ENCODE data around the gene CHD5. TPM values are rescaled to one million over a fixed set of nuclear protein-coding genes. Genes with fewer than 3 reads are reported as not detected.

The CHD5 gene
- polyA plus RNA-seq, 1 donor (not counting 4 experiments of a cell fraction or from before 2014, with no cell fraction given), result 0.07 TPM

DNA sequence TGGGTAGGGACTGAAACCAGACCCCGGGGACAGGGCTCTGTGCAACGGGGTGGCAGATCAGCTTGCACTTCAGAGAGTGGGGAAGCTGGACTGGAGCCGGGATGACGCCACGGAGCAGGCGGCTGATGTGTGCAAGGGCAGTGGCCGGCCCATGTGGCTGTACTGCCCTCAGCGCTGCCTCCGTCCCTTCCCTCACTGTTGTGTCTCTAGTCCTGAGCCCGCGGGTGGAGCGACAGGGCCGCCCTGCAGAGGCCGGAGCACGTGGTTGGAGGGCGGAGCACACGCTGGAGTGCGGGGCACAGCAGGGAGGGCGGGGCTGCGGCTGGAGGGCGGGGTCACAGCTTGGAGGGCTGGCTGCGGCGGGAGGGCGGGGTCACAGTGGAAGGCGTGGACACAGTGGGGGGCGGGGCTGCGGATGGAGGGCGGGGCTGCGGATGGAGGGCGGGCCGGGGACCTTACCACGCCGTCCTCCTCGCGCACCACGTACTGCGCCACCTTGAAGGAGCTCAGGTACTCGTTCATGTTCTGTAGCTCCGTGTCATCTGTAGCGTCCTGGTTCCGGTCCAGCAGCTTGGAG, 52.4 kb downstream of the CHD5 start:
- no peaks in the 10 kb centered on the region for H3K79me2 ChIP-seq (ENCODE audit: control insufficient read depth, insufficient read depth, low read length)
- H2AFZ ChIP-seq (ENCODE audit: control insufficient read depth, low read length), result peak overlapping the region; percentile 9
- H4K20me1 ChIP-seq (ENCODE audit: control insufficient read depth, extremely low read depth, insufficient read depth, low read length), result no peaks in the 10 kb centered on the region
- peaks cover 23% of the 10 kb centered on the region for H3K27me3 ChIP-seq (ENCODE audit: control insufficient read depth, extremely low read depth, insufficient read depth, low read length)
- H3K4me2 ChIP-seq (ENCODE audit: control insufficient read depth, extremely low read depth, insufficient read depth, low read depth, low read length), result no peak overlapping the region
- TF ChIP-seq, protein P1, sequence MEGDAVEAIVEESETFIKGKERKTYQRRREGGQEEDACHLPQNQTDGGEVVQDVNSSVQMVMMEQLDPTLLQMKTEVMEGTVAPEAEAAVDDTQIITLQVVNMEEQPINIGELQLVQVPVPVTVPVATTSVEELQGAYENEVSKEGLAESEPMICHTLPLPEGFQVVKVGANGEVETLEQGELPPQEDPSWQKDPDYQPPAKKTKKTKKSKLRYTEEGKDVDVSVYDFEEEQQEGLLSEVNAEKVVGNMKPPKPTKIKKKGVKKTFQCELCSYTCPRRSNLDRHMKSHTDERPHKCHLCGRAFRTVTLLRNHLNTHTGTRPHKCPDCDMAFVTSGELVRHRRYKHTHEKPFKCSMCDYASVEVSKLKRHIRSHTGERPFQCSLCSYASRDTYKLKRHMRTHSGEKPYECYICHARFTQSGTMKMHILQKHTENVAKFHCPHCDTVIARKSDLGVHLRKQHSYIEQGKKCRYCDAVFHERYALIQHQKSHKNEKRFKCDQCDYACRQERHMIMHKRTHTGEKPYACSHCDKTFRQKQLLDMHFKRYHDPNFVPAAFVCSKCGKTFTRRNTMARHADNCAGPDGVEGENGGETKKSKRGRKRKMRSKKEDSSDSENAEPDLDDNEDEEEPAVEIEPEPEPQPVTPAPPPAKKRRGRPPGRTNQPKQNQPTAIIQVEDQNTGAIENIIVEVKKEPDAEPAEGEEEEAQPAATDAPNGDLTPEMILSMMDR (optimal IDR thresholded peaks at IDR 0.05 in 1 of 3, IDR thresholded peaks at IDR 0.05 in 1 of 3, conservative IDR thresholded peaks at IDR 0.05 in 1 of 3; ENCODE audit: extremely low read depth in 1 of 3, insufficient read depth in 2 of 3, low read length in 3 of 3), result no peak
- no peak for TF ChIP-seq EZH2 (IDR thresholded peaks at IDR 0.05; ENCODE audit: low read length)
- no peak for FAIRE-seq
- H3K9ac ChIP-seq (ENCODE audit: control insufficient read depth, extremely low read depth, insufficient read depth, low read length), result no peak overlapping the region
- no peak overlapping the region for H3K4me3 ChIP-seq (ENCODE audit: control insufficient read depth in 2 of 3, extremely low read depth in 1 of 3, insufficient read depth in 2 of 3, low read depth in 1 of 3, low read length in 3 of 3)
- DNase-seq (ENCODE audit: low read depth, low spot score), result no peak
- no peaks in the 10 kb centered on the region for H3K4me1 ChIP-seq (ENCODE audit: control insufficient read depth, extremely low read depth, insufficient read depth, low read length)
- no peaks in the 10 kb centered on the region for H3K36me3 ChIP-seq (ENCODE audit: control insufficient read depth in 2 of 2, extremely low read depth in 1 of 2, insufficient read depth in 2 of 2, low read length in 2 of 2)
- dilution Hi-C loops (cut with MboI; ENCODE audit: extremely low pct_ligation_motif_present, low sequenced_read_pairs), result no loop called here
- H3K9me3 ChIP-seq (ENCODE audit: control insufficient read depth, low read depth, low read length), result no peaks in the 10 kb centered on the region
- H3K9me1 ChIP-seq (ENCODE audit: control insufficient read depth, extremely low read depth, insufficient read depth, low read length), result no peaks in the 10 kb centered on the region
- no peak overlapping the region for H3K27ac ChIP-seq (ENCODE audit: control insufficient read depth, insufficient read depth, low read length)

DNA sequence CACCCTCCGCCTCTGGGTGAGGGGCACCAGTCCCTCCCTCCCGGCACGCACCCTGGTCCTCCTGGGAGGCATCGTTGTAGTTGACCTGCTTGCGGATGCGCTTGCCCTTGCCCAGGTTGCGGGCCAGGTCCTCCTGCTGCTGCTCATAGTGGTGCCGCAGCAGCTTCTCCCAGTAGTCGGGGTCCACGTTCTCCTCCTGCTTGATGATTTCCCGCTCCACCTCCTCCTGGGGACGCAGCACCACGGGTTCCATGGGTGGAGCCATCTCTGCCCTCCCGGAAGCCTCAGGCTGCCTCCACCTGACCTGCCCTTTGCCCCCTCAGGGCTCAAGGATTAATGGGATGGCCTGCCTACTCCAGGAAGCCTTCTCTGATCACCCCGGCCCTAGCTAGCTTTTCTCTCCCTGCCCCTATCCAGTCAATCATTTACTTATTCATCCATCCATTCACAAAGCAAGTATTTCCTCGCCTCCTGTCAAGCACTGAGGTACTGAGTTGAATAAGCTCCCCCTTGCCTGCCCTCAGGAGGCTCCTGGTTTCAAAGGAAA, 53.5 kb downstream of the CHD5 start:
- Histone ChIP-seq H3K27me3 (ENCODE audit: control insufficient read depth, extremely low read depth, insufficient read depth, low read length) (peaks cover 23% of the 10 kb centered on the region), H3K27ac (ENCODE audit: control insufficient read depth, insufficient read depth, low read length) (no peak overlapping the region), H3K36me3 (ENCODE audit: control insufficient read depth in 2 of 2, extremely low read depth in 1 of 2, insufficient read depth in 2 of 2, low read length in 2 of 2) (no peaks in the 10 kb centered on the region), H3K4me1 (ENCODE audit: control insufficient read depth, extremely low read depth, insufficient read depth, low read length) (no peaks in the 10 kb centered on the region), H3K9me3 (ENCODE audit: control insufficient read depth, low read depth, low read length) (no peaks in the 10 kb centered on the region), H2AFZ (ENCODE audit: control insufficient read depth, low read length) (no peak overlapping the region), H3K9me1 (ENCODE audit: control insufficient read depth, extremely low read depth, insufficient read depth, low read length) (no peaks in the 10 kb centered on the region), H4K20me1 (ENCODE audit: control insufficient read depth, extremely low read depth, insufficient read depth, low read length) (no peaks in the 10 kb centered on the region), H3K9ac (ENCODE audit: control insufficient read depth, extremely low read depth, insufficient read depth, low read length) (no peak overlapping the region), H3K4me3 (ENCODE audit: control insufficient read depth in 2 of 3, extremely low read depth in 1 of 3, insufficient read depth in 2 of 3, low read depth in 1 of 3, low read length in 3 of 3) (no peak overlapping the region), H3K79me2 (ENCODE audit: control insufficient read depth, insufficient read depth, low read length) (no peaks in the 10 kb centered on the region), H3K4me2 (ENCODE audit: control insufficient read depth, extremely low read depth, insufficient read depth, low read depth, low read length) (no peak overlapping the region)
- TF ChIP-seq, protein P1 (optimal IDR thresholded peaks at IDR 0.05 in 1 of 3, IDR thresholded peaks at IDR 0.05 in 1 of 3, conservative IDR thresholded peaks at IDR 0.05 in 1 of 3; ENCODE audit: extremely low read depth in 1 of 3, insufficient read depth in 2 of 3, low read length in 3 of 3), result no peak
- TF ChIP-seq EZH2 (IDR thresholded peaks at IDR 0.05; ENCODE audit: low read length), result peak; percentile 57
- DNase-seq (ENCODE audit: low read depth, low spot score) (no peak), FAIRE-seq (no peak)
- dilution Hi-C loops (cut with MboI; ENCODE audit: extremely low pct_ligation_motif_present, low sequenced_read_pairs), result no loop called here

Data from keratinocyte (primary cell).